Loucy (cell line): Measurements from ENCODE around the gene CCDC146.

Experiments used
- H2AFZ ChIP-seq: fragments of 200-600 bp; sonication (generic); 2 replicates; pipeline ENCODE4 v1.6.0; 2016; ENCODE audit warnings: antibody characterized with exemption, mild to moderate bottlenecking, low read length, moderate library complexity
- H3F3A ChIP-seq: fragments of 200-600 bp; 2 replicates; pipeline ENCODE4 v1.6.0; 2016; ENCODE audit warnings: antibody characterized with exemption, low read depth, mild to moderate bottlenecking
- H3K27me3 ChIP-seq: fragments of 200-600 bp; sonication (generic); 2 replicates; pipeline ENCODE4 v1.6.1; 2014; ENCODE audit warnings: low read length, mild to moderate bottlenecking; ENCODE audit not compliant: insufficient read depth, poor library complexity, severe bottlenecking
- H3K36me3 ChIP-seq: fragments of 200-600 bp; sonication (generic); 2 replicates; pipeline ENCODE4 v1.6.1; 2016; ENCODE audit warnings: low read length; ENCODE audit not compliant: insufficient read depth
- H3K4me1 ChIP-seq: fragments of 200-600 bp; sonication (generic); 2 replicates; pipeline ENCODE4 v1.5.1; 2014; ENCODE audit warnings: low read length, mild to moderate bottlenecking; ENCODE audit not compliant: insufficient read depth, poor library complexity, severe bottlenecking
- H3K4me2 ChIP-seq: fragments of 200-600 bp; sonication (generic); 2 replicates; pipeline ENCODE4 v1.6.0; 2014; ENCODE audit warnings: antibody characterized with exemption, low read length, low read depth, mild to moderate bottlenecking; ENCODE audit not compliant: poor library complexity, severe bottlenecking
- H3K4me3 ChIP-seq: fragments of 200-600 bp; sonication (generic); 2 replicates; pipeline ENCODE4 v1.5.1; 2014; ENCODE audit warnings: low read length, mild to moderate bottlenecking, mixed read lengths; ENCODE audit not compliant: poor library complexity, severe bottlenecking
- H3K79me2 ChIP-seq: fragments of 200-600 bp; sonication (generic); 2 replicates; pipeline ENCODE4 v1.6.1; 2014; ENCODE audit warnings: low read length; ENCODE audit not compliant: insufficient read depth
- H3K9ac ChIP-seq: fragments of 200-600 bp; sonication (generic); 2 replicates; pipeline ENCODE4 v1.6.0; 2014; ENCODE audit warnings: mild to moderate bottlenecking, low read depth, low read length, moderate library complexity; ENCODE audit not compliant: poor library complexity, severe bottlenecking
- H3K9me2 ChIP-seq: fragments of 200-600 bp; sonication (generic); replicated peaks from 2 replicates; pipeline ENCODE4 v1.6.1; 2016; ENCODE audit warnings: low read depth, low read length, mixed read lengths
- H3K9me3 ChIP-seq: fragments of 200-600 bp; sonication (generic); 2 replicates; pipeline ENCODE4 v1.6.1; 2014; ENCODE audit warnings: mild to moderate bottlenecking, antibody characterized with exemption, low read length, low read depth; ENCODE audit not compliant: insufficient read depth
- H4K20me1 ChIP-seq: fragments of 200-600 bp; sonication (generic); 2 replicates; pipeline ENCODE4 v1.6.0; 2014; ENCODE audit warnings: antibody characterized with exemption, low read length, mild to moderate bottlenecking; ENCODE audit not compliant: insufficient read depth, poor library complexity, severe bottlenecking
- CTCF ChIP-seq: fragments of 200-600 bp; sonication (generic); conservative IDR thresholded peaks from 2 replicates; pipeline ENCODE4 v1.5.1; 2014; ENCODE audit warnings: mild to moderate bottlenecking, antibody characterized with exemption, low read length
- EZH2phosphoT487 ChIP-seq: fragments of 200-600 bp; IDR thresholded peaks from 2 replicates; pipeline ENCODE4 v1.6.1; 2018; ENCODE audit warnings: antibody characterized with exemption, mild to moderate bottlenecking, moderate library complexity, borderline replicate concordance

The CCDC146 gene

GRCh38 chr7:77184463-77184862 lies 62.0 kb downstream of the CCDC146 start:
- H2AFZ ChIP-seq = no peak overlapping the region
- H3K9ac ChIP-seq = no peak overlapping the region
- H3K4me1 ChIP-seq = no peaks in the 10 kb centered on the region
- no peaks in the 10 kb centered on the region for H3K36me3 ChIP-seq
- no peaks in the 10 kb centered on the region for H3K79me2 ChIP-seq
- TF ChIP-seq EZH2phosphoT487 (no peak), CTCF (no peak)
- H4K20me1 ChIP-seq = no peaks in the 10 kb centered on the region
- no peaks in the 10 kb centered on the region for H3F3A ChIP-seq
- H3K4me2 ChIP-seq = no peak overlapping the region
- H3K9me3 ChIP-seq = no peaks in the 10 kb centered on the region
- H3K27me3 ChIP-seq = no peaks in the 10 kb centered on the region
- no peak overlapping the region for H3K4me3 ChIP-seq
- no peaks in the 10 kb centered on the region for H3K9me2 ChIP-seq

GRCh38 chr7:77184990-77185389 lies 62.6 kb downstream of the CCDC146 start:
- Histone ChIP-seq H3K9me2 (no peaks in the 10 kb centered on the region), H3K9ac (no peak overlapping the region), H3K79me2 (no peaks in the 10 kb centered on the region), H3K36me3 (no peaks in the 10 kb centered on the region), H3K4me1 (no peaks in the 10 kb centered on the region), H4K20me1 (no peaks in the 10 kb centered on the region), H3K4me2 (no peak overlapping the region), H3K27me3 (no peaks in the 10 kb centered on the region), H3K9me3 (no peaks in the 10 kb centered on the region), H3K4me3 (no peak overlapping the region), H2AFZ (no peak overlapping the region), H3F3A (no peaks in the 10 kb centered on the region)
- TF ChIP-seq CTCF (no peak), EZH2phosphoT487 (no peak)

DNA sequence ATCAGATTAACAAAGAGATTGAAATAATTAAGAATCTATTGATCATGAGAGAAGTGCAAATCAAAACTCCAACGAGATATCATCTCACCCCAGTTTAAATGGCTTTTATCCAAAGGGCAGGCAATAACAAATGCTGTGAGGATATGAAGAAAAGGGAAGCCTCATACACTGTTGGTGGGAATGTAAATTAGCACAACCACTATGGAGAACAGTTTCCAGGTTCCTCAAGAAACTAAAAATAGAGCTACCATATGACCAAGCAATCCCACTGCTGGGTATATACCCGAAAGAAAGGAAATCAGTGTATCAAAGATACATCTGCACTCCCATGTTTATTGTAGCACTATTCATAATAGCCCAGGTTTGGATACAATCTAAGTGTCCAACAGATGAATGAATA lies 63.5 kb downstream of the CCDC146 start:
- Histone ChIP-seq H4K20me1 (no peaks in the 10 kb centered on the region), H3K9me3 (no peaks in the 10 kb centered on the region), H3K4me1 (no peaks in the 10 kb centered on the region), H3K36me3 (no peaks in the 10 kb centered on the region), H3K9me2 (no peaks in the 10 kb centered on the region), H3K27me3 (no peaks in the 10 kb centered on the region), H3K9ac (no peak overlapping the region), H3K4me2 (no peak overlapping the region), H2AFZ (no peak overlapping the region), H3K4me3 (no peak overlapping the region), H3F3A (no peaks in the 10 kb centered on the region), H3K79me2 (no peaks in the 10 kb centered on the region)
- TF ChIP-seq CTCF = no peak
